HEK293T (cell line): ENCODE data around the gene RNF150.
"Not testable (repeated sequence)": the region's sequence is repeated elsewhere in the genome, so short reads cannot be mapped to it uniquely, and the experiment has no call there.

Experiments
- CTCF ChIA-PET: fragments of 350-600 bp; formaldehyde crosslinking; extraction: SDS; loops from one replicate; lab custom pipeline; 2021; ENCODE audit warnings: antibody characterized with exemption, inconsistent platforms; lab: Yijun Ruan, JAX
- POLR2A ChIA-PET: fragments of 350-600 bp; formaldehyde crosslinking; extraction: SDS; loops from one replicate; lab custom pipeline; 2020; ENCODE audit warnings: antibody characterized with exemption, inconsistent platforms; lab: Yijun Ruan, JAX
- DNase-seq: peaks from one replicate; pipeline ENCODE4 v3.0.0; 2012; ENCODE audit warnings: mixed read lengths; ENCODE audit errors: extremely low spot score
- ARNT ChIP-seq: fragments of 450-650 bp; IDR thresholded peaks from 2 replicates; pipeline ENCODE4 v1.6.1; 2017; ENCODE audit warnings: mild to moderate bottlenecking
- BHLHE40 ChIP-seq: fragments of 450-650 bp; IDR thresholded peaks from 2 replicates; pipeline ENCODE4 v1.6.1; 2016; ENCODE audit warnings: mild to moderate bottlenecking, moderate library complexity, borderline replicate concordance
- CTBP1 ChIP-seq: fragments of 450-650 bp; IDR thresholded peaks from 2 replicates; pipeline ENCODE4 v1.6.1; 2016; ENCODE audit warnings: borderline replicate concordance
- ELF4 ChIP-seq: fragments of 450-650 bp; IDR thresholded peaks from 2 replicates; pipeline ENCODE4 v1.6.1; 2017; ENCODE audit warnings: antibody characterized with exemption
- FOXA1 ChIP-seq: fragments of 450-650 bp; IDR thresholded peaks from 2 replicates; pipeline ENCODE4 v1.6.1; 2016; ENCODE audit warnings: mild to moderate bottlenecking
- FOXK2 ChIP-seq: fragments of 450-650 bp; IDR thresholded peaks from 2 replicates; pipeline ENCODE4 v1.6.1; 2016; ENCODE audit warnings: mild to moderate bottlenecking
- FOXM1 ChIP-seq: fragments of 450-650 bp; IDR thresholded peaks from 2 replicates; pipeline ENCODE4 v1.6.1; 2017; ENCODE audit warnings: mild to moderate bottlenecking, borderline replicate concordance
- HDGF ChIP-seq: fragments of 450-650 bp; IDR thresholded peaks from 2 replicates; pipeline ENCODE4 v1.6.1; 2017; ENCODE audit warnings: antibody characterized with exemption, borderline replicate concordance
- L3MBTL2 ChIP-seq: fragments of 450-650 bp; conservative IDR thresholded peaks from 2 replicates; pipeline ENCODE4 v1.6.1; 2016; ENCODE audit warnings: mild to moderate bottlenecking
- LEF1 ChIP-seq: fragments of 450-650 bp; IDR thresholded peaks from 2 replicates; pipeline ENCODE4 v1.6.1; 2017; ENCODE audit warnings: mild to moderate bottlenecking, borderline replicate concordance
- NFRKB ChIP-seq: fragments of 450-650 bp; IDR thresholded peaks from 2 replicates; pipeline ENCODE4 v1.6.1; 2016; ENCODE audit warnings: mild to moderate bottlenecking, moderate library complexity
- PKNOX1 ChIP-seq: fragments of 450-650 bp; IDR thresholded peaks from 2 replicates; pipeline ENCODE4 v1.6.1; 2016
- SP1 ChIP-seq: fragments of 450-650 bp; IDR thresholded peaks from 2 replicates; pipeline ENCODE4 v1.6.1; 2017
- SUZ12 ChIP-seq: fragments of 450-650 bp; IDR thresholded peaks from 2 replicates; pipeline ENCODE4 v1.6.1; 2016; ENCODE audit warnings: mild to moderate bottlenecking
- TARDBP ChIP-seq: fragments of 450-650 bp; IDR thresholded peaks from 2 replicates; pipeline ENCODE4 v1.6.1; 2016
- ZNF384 ChIP-seq: fragments of 450-650 bp; IDR thresholded peaks from 2 replicates; pipeline ENCODE4 v1.6.1; 2016

Gene RNF150

GRCh38 chr4:140826701-140827027, 306.6 kb downstream of the RNF150 start:
- DNase-seq = no peak
- TF ChIP-seq FOXK2 = no peak
- no peak for TF ChIP-seq SP1
- TF ChIP-seq BHLHE40 = no peak
- no peak for TF ChIP-seq FOXA1
- TF ChIP-seq ZNF384 = no peak
- TF ChIP-seq L3MBTL2 = no peak
- no peak for TF ChIP-seq FOXM1
- TF ChIP-seq NFRKB = no peak
- no peak for TF ChIP-seq ELF4
- TF ChIP-seq LEF1 = no peak
- no peak for TF ChIP-seq ARNT
- POLR2A ChIA-PET = interaction anchor here (1.2 to 2.2 kb wide), 3 partner anchors 9 to 70 kb away, joined by 3 to 11 read pairs (median 5); partner anchors contain the start of gene TBC1D9
- CTCF ChIA-PET = interaction anchor here (0.7 to 0.8 kb wide), 2 partner anchors 13 to 860 kb away, joined by 3 read pairs; no protein-coding TSS in a partner anchor

DNA sequence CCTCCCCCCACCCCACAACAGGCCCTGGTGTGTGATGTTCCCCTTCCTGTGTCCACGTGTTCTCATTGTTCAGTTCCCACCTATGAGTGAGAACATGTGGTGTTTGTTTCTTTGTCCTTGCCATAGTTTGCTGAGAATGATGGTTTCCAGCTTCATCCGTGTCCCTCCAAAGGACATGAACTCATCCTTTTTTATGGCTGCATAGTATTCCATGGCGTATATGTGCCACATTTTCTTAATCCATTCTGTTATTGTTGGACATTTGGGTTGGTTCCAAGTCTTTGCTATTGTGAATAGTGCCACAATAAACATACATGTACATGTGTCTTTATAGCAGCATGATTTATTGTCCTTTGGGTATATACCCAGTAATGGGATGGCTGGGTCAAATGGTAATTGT, 312.7 kb downstream of the RNF150 start:
- DNase-seq, CTCF ChIA-PET, POLR2A ChIA-PET: not testable (repeated sequence)

- ChIA-PET CTCF (no interaction called here), POLR2A (no interaction called here)
- TF ChIP-seq BHLHE40 (no peak), FOXK2 (no peak), PKNOX1 (no peak), ZNF384 (no peak), TARDBP (no peak), CTBP1 (no peak), L3MBTL2 (no peak), SP1 (no peak), FOXM1 (no peak), ELF4 (no peak), ARNT (no peak), LEF1 (no peak), HDGF (no peak), SUZ12 (no peak), NFRKB (no peak), FOXA1 (no peak)
- DNase-seq = no peak
Measured at GRCh38 chr4:140819610-140820009, 313.7 kb downstream of the RNF150 start.

GRCh38 chr4:140818433-140818832, 314.8 kb downstream of the RNF150 start:
- no peak for DNase-seq
- TF ChIP-seq FOXA1 (no peak), NFRKB (no peak), ELF4 (no peak), L3MBTL2 (no peak), BHLHE40 (no peak), LEF1 (no peak), ARNT (no peak), HDGF (no peak)
- ChIA-PET POLR2A (no interaction called here), CTCF (no interaction called here)

DNA sequence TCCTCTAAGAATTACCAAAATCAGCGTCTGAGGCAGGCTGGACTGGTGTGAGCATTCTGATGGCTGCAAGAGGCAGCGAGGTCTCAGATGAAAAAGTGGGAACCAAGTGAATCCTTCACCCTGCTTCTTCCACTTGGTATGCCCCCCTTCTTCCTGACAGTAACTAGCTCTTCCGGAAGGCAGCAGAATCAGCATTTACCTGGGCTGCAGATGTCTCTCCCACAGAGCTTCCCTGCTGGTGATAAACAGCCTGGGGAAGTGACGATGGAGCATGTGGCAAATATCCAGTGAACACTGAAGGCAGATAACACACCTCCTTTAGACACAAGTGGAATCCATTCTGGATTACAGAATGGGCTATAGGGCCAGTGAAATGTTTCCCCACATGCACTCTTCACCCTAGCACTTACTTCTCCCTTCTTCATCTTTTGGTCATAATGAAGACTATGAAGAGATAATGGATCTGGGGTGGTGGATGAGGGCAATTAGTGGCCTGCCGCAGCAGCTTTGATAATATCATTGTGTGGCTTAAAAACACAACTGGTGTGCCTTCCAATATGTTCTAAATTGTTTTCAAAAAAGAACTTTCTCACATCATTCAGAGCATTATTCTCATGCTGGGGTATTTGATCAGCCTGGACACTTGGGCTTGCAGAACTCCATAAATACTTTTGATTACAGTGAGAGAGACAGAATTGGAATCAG, 316.3 kb downstream of the RNF150 start:
- ChIA-PET POLR2A (interaction anchor here (1.3 kb wide), 1 partner anchor 9 kb away, joined by 5 read pairs; no protein-coding TSS in a partner anchor), CTCF (no interaction called here)
- TF ChIP-seq HDGF (no peak), FOXA1 (no peak)
- DNase-seq = no peak

DNA sequence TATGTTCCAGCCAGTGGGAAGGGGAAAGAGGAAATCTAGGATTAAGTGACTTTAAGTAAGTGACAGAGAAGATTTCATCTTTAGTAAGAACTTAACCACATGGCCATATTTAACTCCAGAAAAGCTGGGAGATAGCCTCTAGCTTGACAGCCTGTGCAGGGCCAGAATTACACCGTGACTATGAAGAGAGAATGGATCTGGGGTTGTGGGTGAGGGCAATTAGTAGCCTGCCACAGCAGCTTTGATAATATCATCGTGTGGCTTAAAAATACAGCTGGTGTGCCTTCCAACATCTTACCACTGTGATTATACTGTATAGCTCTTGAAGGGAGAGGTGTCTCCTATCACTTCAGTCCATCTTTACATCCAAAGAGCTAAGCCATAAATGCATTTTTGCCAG, 319.5 kb downstream of the RNF150 start:
- no peak for DNase-seq
- ChIA-PET POLR2A (interaction anchor here (0.6 to 1.9 kb wide), 3 partner anchors 12 to 152 kb away, joined by 3 to 6 read pairs (median 3); partner anchors contain the start of gene TBC1D9), CTCF (interaction anchor here (1.1 kb wide), 1 partner anchor 12 kb away, joined by 3 read pairs; no protein-coding TSS in a partner anchor)
- TF ChIP-seq FOXK2 (no peak), ARNT (no peak), L3MBTL2 (no peak), LEF1 (no peak), CTBP1 (no peak), HDGF (no peak), SP1 (no peak), FOXA1 (no peak)

DNA sequence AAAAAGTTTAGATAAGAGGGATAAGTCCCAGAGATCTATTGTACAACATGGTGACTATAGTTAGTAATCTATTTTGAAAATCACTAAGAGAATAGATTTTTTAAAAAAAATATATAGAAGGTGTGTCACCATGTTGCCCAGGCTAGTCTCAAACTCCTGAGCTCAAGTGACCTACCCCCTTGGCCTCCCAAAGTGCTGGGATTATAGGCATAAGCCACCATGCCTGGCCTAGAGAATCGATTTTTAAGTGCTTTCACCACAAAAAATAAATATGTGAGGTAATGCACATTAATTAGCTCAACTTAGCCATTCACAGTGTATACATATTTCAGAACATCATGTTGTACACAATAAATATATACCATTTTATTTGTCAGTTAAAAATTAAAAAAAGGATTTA, 320.4 kb downstream of the RNF150 start:
- no peak for TF ChIP-seq HDGF
- TF ChIP-seq SP1 = no peak
- TF ChIP-seq SUZ12 = no peak
- TF ChIP-seq LEF1 = no peak
- no peak for TF ChIP-seq CTBP1
- no peak for TF ChIP-seq ARNT
- no peak for TF ChIP-seq NFRKB
- no peak for TF ChIP-seq TARDBP
- no peak for TF ChIP-seq BHLHE40
- TF ChIP-seq L3MBTL2 = no peak
- no peak for TF ChIP-seq ZNF384
- no peak for TF ChIP-seq FOXA1
- no peak for TF ChIP-seq FOXK2
- no peak for TF ChIP-seq PKNOX1
- no peak for TF ChIP-seq FOXM1
- TF ChIP-seq ELF4 = no peak
- POLR2A ChIA-PET = interaction anchor here (1.3 to 1.9 kb wide), 2 partner anchors 12 to 56 kb away, joined by 3 to 6 read pairs; partner anchors contain the start of gene TBC1D9
- no peak for DNase-seq
- CTCF ChIA-PET = interaction anchor here (0.7 to 1.1 kb wide), 2 partner anchors 11 to 14 kb away, joined by 3 read pairs; no protein-coding TSS in a partner anchor
